Mammary epithelial cell (primary cell): ENCODE results near the gene OPRM1.

Experiments used
- EZH2 ChIP-seq: IDR thresholded peaks from 2 replicates; pipeline ENCODE4 v1.6.1; 2012; ENCODE audit warnings: low read length, inconsistent platforms, borderline replicate concordance
- TF ChIP-seq, protein P1 (sequence below), 2 donors: IDR thresholded peaks in 1 of 2; conservative IDR thresholded peaks in 1 of 2; 2 replicates each; pipeline ENCODE4 v1.5.1; 2011 to 2012; ENCODE audit warnings: inconsistent platforms in 2 of 2, low read length in 2 of 2, mild to moderate bottlenecking in 2 of 2, control low read depth in 1 of 2, low read depth in 1 of 2; ENCODE audit not compliant: insufficient read depth in 1 of 2; ENCODE audit errors: extremely low read depth in 1 of 2

DNA sequence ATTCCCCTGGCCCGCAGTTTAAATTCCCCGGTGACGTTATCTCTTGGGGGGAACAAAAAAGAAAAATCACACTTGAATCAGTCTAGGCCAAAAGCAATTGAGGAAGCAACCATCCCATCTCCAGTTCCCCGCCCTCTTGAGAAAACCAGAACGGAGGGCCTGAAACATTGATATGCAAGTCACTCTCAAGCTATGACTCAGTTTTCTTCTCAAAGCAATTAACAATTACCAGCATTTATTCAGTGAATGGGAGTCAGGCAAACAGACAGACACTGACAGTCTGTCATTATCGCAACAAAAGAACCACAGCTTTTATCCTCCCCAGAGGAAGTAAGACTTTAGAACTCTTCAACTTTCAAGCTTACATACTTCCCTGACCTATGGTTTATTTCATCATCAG, 100.9 kb downstream of the OPRM1 start:
- TF ChIP-seq, protein P1, sequence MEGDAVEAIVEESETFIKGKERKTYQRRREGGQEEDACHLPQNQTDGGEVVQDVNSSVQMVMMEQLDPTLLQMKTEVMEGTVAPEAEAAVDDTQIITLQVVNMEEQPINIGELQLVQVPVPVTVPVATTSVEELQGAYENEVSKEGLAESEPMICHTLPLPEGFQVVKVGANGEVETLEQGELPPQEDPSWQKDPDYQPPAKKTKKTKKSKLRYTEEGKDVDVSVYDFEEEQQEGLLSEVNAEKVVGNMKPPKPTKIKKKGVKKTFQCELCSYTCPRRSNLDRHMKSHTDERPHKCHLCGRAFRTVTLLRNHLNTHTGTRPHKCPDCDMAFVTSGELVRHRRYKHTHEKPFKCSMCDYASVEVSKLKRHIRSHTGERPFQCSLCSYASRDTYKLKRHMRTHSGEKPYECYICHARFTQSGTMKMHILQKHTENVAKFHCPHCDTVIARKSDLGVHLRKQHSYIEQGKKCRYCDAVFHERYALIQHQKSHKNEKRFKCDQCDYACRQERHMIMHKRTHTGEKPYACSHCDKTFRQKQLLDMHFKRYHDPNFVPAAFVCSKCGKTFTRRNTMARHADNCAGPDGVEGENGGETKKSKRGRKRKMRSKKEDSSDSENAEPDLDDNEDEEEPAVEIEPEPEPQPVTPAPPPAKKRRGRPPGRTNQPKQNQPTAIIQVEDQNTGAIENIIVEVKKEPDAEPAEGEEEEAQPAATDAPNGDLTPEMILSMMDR (conservative IDR thresholded peaks at IDR 0.05 in 1 of 2, IDR thresholded peaks at IDR 0.05 in 1 of 2; ENCODE audit: extremely low read depth in 1 of 2, insufficient read depth in 1 of 2, low read depth in 1 of 2, low read length in 2 of 2): no peak
- TF ChIP-seq EZH2: no peak
